DMS 273 (cell line): ENCODE results near the gene LRRC51.
A peak's percentile ranks its signal among the peaks of the same experiment; 100 is the strongest.

Source experiments
- DNase-seq: peaks from one replicate; lab custom pipeline; 2025; ENCODE audit not compliant: unreplicated experiment; lab: John Stamatoyannopoulos, UW

LRRC51 gene, protein sequence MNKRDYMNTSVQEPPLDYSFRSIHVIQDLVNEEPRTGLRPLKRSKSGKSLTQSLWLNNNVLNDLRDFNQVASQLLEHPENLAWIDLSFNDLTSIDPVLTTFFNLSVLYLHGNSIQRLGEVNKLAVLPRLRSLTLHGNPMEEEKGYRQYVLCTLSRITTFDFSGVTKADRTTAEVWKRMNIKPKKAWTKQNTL

DNA sequence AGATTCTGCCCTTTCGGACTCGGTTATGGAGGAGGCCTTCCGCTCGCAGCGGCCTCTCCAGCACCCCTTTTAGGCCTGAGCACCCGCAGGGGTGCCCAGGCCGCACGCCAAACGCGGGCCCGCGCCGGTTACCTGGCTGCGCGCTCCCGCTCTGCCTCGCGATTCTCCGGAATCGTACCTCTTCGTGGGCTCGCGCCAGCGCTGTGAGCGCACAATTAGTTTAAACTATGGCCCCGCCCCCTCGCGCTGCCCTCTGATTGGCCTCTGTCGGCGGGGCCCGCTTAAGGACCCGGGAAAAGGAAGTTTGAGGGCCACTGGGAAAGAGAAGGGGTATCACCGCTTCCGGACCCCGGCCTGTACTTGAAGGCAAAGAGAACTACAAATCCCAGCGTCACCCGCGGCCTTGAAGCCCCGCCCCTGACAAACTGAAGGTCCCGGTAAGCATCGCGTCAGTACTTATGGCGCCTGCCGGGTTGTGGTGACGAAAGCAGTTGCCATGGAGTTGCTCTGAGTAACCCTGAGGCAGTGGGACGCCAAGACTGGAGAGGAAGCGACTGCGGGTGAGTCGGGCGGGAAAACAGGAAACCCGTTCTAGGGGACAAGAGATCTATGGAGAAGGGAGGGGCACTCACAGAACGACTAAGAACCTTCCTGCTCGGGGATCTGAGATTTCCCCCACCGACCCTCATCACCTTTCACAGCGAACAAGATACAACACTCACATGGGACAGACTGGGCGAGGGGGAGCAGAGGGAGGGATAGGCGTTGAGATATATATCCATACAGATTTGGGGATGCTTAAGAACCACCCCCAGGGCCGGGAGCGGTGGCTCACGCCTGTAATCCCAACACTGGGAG lies at the start of gene LRRC51, which contains the start of gene NUMA1:
Gene LRRC51 (plus strand): TSS at position 525 of the 858 bp plus-strand sequence. CDS start 8,234 bp downstream, outside the sequence.
Gene NUMA1 (minus strand): TSS at position 217 of the 858 bp plus-strand sequence. CDS start 44,599 bp downstream, outside the sequence.
- DNase-seq: peak; percentile 99

DNA sequence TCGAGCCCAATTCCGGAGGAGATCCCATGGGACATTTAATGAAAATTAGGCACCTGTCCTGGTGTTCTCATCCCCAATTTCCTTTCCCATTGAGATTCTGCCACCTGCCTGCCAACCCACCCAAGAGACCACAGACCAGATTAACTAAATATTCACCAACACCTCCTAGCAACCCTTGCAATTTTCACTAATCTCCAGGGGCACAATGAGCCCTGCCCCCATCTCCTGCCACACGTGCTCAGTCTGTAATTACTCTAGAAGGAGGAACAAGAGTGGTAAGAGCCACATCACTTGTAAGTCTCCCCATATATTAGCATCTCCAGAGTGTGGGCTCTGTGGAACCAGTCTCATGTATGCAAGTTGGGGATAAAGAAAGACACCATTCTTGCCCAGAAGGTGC lies 44.0 kb upstream of the LRRC51 start:
- no peak for DNase-seq

DNA sequence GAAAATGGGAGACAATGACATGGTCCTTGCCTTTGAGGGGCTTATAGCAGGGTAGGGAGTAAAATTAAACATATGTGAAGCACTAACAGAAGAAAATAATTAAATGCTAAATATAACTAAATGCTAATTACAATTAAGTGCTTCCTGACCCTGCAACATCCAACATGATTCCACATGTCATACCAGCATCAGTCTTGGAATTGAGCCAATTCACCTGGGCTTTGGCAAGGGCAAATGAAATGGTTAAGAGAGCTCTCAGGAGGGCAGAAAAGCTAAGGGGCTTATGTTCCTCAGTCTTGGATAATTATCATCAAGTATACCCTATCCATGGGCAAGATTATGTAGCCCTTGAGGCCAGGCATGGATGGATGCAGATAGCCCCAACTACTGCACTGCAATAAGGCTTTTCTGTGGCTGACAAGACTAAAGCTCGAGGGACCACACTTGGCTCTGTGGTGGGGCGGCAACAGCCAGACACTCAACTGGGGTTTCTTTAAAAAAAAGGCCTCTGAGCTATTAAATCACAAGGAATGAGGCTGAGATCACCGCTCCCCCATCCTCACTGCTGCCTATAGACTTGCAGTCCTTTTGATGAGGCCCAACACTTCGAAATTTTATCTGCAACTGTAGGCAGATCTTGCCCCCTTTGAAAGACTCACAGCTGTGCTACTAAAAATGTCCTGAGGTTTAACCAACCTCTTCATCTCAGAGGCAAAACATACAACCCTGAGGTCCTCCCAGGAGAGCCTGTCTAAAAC lies 42.9 kb upstream of the LRRC51 start:
- peak; percentile 26 for DNase-seq

DNA sequence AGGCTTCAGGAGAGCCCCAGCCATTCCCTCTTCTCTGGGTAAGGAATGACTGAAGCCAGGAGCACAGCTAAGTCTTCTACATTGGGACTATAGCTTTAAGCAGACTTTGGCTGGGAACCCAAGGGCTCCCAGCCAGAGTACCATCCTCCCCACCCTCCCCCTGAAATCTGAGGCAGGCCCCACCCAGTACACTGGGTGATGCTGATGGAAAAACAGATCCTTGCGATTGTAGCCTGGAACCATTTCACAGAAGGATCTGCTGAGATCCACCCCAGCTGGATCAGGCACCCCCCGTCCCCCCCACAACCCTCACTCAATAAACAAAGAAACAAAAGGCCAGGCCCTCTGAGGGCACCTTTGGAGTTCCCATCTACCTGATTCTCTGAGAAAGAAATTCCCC lies 42.2 kb upstream of the LRRC51 start:
- DNase-seq: peak; percentile 72

DNA sequence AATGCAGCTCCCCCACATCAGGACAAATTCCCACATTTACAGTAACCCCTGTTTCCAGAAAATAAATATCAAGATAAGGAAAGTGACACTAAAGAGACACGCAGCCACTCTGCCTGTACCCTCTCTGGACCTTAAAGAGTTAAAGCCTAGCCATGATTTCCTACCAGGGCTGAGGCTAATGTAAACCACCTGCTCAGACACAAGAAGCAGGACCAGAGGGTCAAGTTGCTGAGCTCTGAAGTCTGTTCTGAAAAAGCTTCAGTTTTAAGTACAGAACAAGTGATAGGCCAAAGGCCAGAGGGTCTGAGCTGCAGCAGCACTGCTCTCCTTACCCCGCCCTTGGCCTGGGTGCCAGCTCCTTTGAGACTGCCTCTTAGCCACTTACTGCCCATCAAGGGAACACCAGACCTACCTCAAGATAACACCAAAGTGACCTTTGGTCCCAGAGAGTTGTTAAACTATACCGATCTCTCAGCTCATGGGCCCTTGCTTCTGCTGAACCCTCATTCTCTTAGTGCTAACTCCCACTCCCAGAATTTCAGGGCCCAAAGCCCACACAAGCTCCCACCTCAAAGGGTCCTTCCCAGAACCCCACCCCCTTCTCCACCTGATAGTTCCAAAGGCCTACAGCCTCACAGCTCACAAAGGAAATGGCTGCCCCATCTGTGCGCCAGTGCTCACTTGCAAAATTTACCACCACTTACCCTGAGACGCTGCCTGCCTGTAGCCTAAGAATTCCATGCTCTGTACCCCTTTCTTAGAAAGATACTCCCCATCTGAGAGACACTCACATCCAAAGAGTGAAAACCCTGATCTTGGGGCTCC lies 41.4 kb upstream of the LRRC51 start:
- peak; percentile 35 for DNase-seq

DNA sequence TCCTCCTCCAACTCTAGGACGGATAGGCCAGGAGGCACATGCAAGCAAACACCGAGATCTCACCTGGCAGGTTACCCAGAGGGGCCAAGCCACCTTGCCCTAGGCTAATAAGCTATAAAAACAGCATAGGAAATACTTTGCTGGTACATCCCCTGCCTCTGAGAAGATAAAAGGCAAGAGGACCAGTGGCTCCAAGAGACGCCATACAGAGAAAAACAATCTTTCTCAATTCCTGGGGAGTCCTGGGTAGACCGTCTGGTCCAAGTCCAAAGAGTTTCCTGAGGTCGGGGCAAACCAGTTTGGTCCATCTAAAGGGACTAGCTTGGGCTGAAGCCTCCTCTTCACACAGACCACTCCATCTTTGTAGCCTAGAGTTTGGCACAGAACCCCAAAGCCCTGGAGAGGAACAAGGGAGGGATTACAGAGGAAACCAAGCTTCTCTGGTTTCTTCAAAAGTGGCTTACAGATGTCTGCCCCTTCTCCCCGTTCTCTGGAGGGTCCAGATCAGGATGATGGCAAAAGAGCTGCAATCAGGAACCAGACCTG lies 40.7 kb upstream of the LRRC51 start:
- peak; percentile 16 for DNase-seq

DNA sequence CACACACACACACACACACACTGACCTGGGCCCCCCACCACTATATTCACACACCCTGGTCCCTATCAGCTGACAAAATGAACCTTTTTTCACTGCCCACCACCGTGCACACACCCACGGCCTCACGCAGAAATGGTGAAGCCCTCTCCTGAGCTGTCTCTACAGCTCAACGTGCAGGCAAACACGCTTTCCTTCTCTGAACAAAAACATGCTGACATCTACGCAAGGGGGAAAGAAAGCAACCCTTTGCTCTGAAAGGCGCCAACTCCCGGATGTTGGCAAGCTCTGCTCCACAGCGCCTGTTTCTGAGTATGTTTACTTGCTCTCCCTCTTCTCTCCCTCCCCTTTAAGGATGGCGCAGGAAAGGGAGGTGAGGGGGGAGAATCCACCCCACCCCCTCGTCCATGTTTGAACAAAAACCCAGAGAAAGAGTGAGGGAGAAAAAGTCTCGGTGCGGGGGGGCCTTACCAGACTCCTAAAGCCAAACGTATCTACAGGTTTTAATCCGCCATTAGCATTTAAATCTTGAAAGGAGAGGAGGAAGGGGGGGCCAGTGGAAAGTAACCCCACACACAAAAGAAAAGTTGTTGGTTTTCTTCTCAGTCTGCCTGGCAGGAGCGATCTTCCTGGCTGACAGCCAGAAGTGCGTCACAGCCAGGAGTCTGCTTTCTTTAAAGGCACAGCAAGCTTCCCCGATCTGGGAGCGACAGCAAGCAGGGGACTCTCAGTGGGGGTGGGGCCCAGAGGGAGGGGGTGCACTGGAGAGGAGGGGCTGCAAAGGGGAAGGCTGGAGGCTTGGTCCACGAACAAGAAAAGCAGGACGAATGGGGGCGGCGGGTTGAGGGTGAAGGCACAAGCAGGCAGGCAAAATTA lies 39.9 kb upstream of the LRRC51 start:
- peak; percentile 92 for DNase-seq

DNA sequence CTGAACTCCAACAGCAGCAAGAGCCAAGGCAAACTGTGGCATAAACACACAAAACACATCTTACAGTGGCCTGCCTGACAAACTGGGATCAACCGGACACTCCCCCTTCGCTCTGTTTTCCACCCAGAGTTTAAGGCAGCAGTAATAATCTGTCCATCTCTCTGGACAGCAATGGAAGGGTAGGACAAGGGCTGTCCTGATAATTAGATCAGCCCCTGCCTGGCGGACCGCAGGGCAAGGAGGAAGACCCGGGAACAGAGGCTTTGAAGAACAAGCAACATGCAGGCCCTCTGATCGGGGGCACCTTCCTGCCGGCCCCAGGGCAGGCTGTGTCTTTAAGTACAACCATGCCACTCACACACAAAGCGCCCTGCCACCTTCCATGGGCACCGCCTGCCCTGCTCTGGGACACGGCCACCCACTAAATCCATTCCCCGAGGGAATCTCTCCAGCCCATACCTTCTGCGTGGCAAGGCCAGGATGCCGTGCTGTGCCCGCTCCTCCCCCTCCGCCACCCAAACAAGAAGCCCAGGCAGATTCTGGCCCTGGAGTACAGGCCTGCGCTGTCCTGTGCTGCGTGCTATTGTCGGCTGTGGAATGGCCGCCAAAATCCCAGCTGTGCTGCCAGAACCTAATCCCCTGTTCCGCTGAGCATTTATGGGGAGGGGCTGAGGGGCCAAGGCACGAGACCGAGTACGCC lies 39.1 kb upstream of the LRRC51 start:
- DNase-seq: peak; percentile 79

DNA sequence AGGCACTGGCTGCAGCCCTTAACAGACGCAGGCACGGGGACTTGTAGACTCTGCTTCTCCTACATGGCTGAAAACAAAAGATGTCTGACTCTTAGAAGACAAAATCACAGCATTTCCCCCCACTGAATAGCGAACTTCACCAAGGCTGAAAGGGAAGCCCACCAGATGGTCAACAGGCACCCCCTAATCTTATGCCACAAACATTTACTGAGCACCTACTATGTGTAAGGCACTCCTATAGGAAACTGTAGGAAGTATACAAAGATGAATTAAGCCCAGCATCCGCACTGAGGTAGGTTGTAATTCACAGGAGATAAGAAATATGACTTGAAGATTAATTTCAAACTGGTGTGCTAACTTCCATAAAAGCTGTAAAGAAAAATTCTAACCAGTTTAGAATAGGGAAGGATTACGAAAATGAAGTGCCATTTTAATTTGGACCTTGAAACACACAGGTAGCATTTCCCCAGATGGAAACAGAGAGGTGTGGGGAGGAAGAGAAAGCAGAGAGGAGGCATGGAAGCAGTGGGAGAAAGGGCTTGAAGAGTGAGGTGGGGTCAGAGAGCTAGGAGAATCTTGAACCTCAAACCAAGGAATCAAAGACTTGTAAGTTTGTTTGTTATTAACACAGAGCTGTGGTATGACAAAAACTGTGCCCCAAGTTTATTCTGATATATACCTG lies 38.4 kb upstream of the LRRC51 start:
- no peak for DNase-seq

DNA sequence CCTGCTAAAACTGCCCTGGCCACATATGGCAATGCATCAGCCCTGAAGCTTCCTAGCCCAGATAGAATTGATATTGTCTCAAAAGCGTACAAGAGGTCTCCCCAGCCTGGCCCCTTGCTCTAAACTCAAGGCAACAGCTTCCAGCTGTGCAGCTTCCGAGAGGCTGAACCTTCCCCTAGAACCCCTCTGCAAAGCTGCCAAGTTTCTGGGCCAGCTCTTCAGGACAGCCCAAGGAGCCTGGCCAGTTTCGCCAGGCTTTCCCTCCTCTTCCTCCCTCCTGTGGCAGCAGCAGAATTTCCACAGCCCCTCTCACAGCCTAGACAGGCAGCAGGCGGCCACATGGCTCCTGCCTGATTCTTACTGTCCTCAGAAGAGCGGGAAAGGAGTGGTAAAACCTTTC lies 34.8 kb upstream of the LRRC51 start:
- no peak for DNase-seq

DNA sequence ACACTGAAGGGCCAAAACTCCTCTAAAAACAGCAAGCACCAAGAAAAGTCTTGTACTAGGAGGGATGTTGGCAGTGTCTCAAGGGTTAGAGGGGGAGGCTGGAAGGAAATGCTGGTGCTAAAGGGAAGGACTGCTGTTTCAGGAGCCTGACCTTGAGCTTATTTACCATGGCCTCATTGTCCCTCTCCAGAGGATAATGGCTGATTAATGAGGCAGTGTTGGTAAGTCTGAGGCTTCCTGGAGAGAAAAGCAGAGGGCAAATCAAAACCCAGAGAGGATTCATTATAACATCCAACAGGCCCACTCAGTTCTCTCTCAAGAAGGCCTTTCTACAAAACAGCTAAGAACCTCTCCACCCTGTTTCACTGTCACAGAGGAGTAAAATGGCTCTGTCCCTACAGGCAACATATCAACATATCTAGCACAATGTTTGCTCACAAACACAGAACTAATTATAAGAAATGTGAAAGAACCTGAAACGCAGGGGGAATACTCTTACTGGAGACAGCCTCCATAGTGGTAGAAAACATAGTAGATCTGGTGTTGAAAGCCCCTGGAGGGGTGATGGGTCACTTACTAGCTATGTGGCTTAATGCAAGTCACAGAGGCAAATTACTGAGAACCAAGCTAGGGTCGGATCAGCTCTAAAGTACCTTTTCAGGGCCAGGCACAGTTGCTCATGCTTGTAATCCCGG lies 31.7 kb upstream of the LRRC51 start:
- DNase-seq: no peak

DNA sequence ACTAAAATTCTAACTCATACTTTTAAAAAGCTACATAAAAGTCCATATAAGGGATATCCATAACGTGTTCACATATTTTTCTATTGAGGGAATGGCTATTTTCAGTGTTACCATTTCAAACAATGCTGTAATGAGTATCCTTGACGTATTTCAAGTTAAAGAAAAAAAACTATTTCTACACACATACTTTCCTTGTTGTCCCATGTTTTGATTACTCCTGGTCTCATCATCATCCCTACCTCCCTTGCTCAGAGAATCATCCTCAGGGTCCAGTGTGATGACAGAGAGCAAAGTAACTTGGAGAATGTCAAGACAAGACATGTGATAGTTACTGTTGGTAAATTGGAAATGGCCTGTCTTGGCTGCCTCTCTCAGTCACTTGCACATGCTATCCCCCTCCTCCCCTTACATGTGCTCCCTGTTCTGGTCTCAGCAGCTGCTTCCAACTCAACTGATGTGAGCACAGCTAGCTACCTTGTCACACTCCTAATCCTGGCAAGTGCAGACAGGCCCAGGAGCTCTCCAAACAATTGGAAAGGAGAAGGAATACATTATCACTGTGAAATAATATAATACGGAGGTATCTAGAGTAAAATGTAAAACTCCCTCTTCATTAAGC lies 22.1 kb upstream of the LRRC51 start:
- DNase-seq: peak; percentile 23

DNA sequence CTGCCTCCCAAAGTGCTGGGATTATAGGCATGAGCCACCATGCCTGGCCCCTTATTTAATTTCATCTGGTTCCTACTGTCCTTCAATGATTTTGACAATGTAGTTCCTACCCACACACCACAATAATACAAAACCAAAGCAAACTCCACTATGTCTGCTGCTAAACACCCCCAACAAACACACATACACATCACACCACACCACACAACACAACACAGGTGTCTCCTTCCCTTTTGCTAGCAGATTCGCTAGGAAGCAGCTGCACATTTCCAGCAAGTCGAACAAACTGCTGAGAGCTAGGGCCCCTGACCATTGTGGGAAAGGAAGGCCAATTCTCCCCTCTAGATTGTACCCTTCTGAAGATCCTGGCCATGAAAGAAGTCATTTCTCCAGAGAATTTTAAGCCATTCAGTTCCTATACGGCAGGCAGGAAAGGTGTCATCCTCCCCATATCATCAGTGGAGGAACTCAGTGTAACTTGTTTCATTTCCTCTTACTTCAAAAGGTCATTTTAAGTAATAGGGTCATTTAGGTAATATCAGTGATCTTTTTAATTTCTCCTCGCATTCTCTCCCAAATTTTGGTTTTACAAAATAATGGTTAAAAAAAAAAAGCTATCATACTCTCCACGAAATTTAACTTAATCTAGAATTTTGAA lies 18.8 kb upstream of the LRRC51 start:
- no peak for DNase-seq

DNA sequence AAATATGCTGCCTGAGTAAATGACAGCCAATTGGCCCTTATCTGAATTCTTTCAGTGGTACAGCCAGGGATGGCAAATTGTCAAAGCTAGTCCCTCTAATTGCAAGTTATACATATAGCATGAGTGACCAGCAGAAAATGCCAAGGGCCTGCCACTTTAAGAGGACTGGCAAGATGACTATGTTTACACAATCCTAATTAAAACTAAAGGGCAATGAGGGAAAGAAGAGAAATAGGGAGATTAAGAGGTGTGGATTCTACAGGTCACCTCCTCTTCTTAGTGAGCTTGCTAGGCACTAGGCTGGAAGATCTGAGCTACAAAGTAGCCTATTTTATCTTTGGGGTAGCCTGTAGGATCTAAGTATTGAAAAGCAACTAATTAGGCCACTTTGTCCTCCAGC lies 13.8 kb upstream of the LRRC51 start:
- no peak for DNase-seq

DNA sequence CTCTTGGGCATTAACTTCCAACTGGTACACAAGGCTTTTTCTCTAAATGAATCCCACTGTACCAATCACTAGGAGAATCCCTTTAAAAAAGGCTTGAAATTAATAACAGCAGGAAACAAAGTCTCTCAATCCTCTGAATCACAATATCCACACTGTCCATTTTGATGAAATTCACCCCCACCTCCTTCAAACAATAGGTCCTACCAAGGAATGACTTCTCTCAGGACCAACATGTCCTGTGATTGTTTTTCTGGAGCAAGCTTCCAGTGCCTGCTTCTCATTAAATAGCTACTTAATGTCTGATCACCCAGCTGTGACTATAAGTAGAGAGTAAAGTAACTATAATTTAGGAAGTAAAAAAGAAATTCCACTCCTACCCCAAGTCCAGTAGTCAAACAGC lies 13.4 kb upstream of the LRRC51 start:
- no peak for DNase-seq

DNA sequence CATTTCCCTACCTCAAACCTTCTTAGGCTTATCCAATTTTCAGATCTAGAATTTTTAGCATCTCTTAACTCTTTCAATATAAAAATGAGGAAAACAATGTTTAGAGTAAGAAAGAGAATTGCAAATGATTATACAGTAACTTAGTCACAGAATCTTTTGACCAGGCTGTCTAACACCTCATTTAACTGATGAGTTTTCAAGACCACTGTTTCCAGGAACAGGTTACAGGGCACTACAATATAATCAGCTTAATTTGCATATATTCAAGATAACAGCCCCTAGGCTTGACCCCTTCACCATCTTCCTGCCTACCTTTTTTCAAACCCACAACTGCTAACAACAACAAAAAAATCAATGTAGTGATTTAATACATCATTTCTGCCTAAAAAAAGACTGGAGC lies 13.0 kb upstream of the LRRC51 start:
- DNase-seq: no peak

DNA sequence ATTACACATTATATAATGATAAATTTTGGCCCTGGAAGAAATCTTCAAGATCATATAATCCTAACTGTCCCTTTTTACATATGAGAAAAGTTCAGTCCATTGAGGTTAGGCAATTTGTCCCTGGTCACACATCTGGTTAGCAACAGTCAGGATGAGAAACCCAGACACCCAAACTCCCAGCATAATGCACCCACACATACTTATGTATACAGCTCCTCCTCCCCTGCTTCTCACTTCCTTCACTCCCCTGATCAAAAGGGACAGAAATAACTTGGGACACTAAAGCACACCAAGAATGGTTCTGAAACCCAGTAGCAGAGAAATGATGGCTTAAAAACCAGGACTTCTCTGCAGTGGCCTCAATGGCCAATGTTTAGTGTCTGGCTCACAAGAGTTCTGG lies 11.4 kb upstream of the LRRC51 start:
- no peak for DNase-seq
